K562 (cell line): ENCODE data around the gene EPN2. TPM values are rescaled to one million over a fixed set of nuclear protein-coding genes. Genes with fewer than 3 reads are reported as not detected.
A peak's percentile ranks its signal among the peaks of the same experiment; 100 is the strongest.

Experiments
- ATAC-seq: fragments of 200-7000 bp; cut with Tn5 transposase; 3 replicates; pipeline ENCODE4 v1.9.1; 2020; ENCODE audit warnings: moderate library complexity
- BruUV-seq: library from RNA; stranded (reverse); fragments of 400-500 nt; replicated peaks from 2 replicates; lab custom pipeline; 2021; lab: Mats Ljungman, UMichigan
- CTCF ChIA-PET: fragments of 300-600 bp; formaldehyde crosslinking; extraction: SDS; loops from one replicate; lab custom pipeline; 2021; ENCODE audit warnings: low intra/inter-chr PET ratio; lab: Yijun Ruan, JAX
- POLR2A ChIA-PET: fragments of 300-600, 350-650 bp; sonication (Branson Sonifier 250); formaldehyde crosslinking; extraction: SDS; loops from one replicate; lab custom pipeline; 2021; ENCODE audit warnings: antibody characterized with exemption, inconsistent platforms; lab: Yijun Ruan, JAX
- DNase-seq, 4 experiments: peaks; one replicate each; pipeline versions ENCODE4 v3.0.0 to v3.0.0-alpha.2; 2011 to 2018; ENCODE audit warnings: low spot score in 3 of 4, mixed read lengths in 3 of 4; ENCODE audit errors: extremely low read depth in 1 of 4
- FAIRE-seq: peaks from 2 replicates; lab custom pipeline; 2011; peaks lifted over from hg19 to GRCh38; lab: Jason Lieb, UNC
- H2AFZ ChIP-seq: 2 replicates; pipeline ENCODE4 v1.6.0; 2011; ENCODE audit warnings: low read depth, low read length, control low read depth, inconsistent platforms
- H3K27ac ChIP-seq: fragments of 200-600 bp; 3 replicates; pipeline ENCODE4 v1.8.0; 2011; ENCODE audit warnings: low read depth, mild to moderate bottlenecking, control low read depth, inconsistent platforms, low read length, moderate library complexity, mixed read lengths; ENCODE audit errors: extremely low read depth
- H3K27me3 ChIP-seq, 2 experiments: fragments of 300-600 bp in 1 of 2; 2 replicates in 1 of 2; 3 replicates in 1 of 2; pipeline versions ENCODE4 v1.6.0 to v1.8.0; 2011; ENCODE audit warnings: inconsistent platforms in 2 of 2, low read length in 2 of 2, mild to moderate bottlenecking in 1 of 2, mixed read lengths in 1 of 2, moderate library complexity in 1 of 2; ENCODE audit not compliant: control insufficient read depth in 2 of 2, insufficient read depth in 2 of 2
- H3K36me3 ChIP-seq: fragments of 300-600 bp; 3 replicates; pipeline ENCODE4 v1.8.0; 2011; ENCODE audit warnings: mild to moderate bottlenecking, low read length, inconsistent platforms; ENCODE audit not compliant: control insufficient read depth, insufficient read depth
- H3K4me1 ChIP-seq, 2 experiments: fragments of 200-600 bp in 1 of 2; replicated peaks in 1 of 2; 2 replicates in 1 of 2; 3 replicates in 1 of 2; pipeline versions ENCODE4 v1.5.1 to v1.8.0; 2011; ENCODE audit warnings: inconsistent platforms in 2 of 2, low read length in 2 of 2, mild to moderate bottlenecking in 1 of 2, mixed read lengths in 1 of 2, moderate library complexity in 1 of 2; ENCODE audit not compliant: control insufficient read depth in 2 of 2, insufficient read depth in 2 of 2
- H3K4me2 ChIP-seq: 2 replicates; pipeline ENCODE4 v1.6.1; 2011; ENCODE audit warnings: low read length, control low read depth, inconsistent platforms, mixed read lengths; ENCODE audit not compliant: insufficient read depth
- H3K4me3 ChIP-seq: fragments of 200-600 bp; sonication (generic), shearing (Covaris generic); 2 replicates; pipeline ENCODE4 v1.5.1; 2016; ENCODE audit warnings: control low read depth, inconsistent platforms
- H3K79me2 ChIP-seq: fragments of 200-600 bp; 3 replicates; pipeline ENCODE4 v1.8.0; 2011; ENCODE audit warnings: low read length, inconsistent platforms; ENCODE audit not compliant: control insufficient read depth, insufficient read depth
- H3K9ac ChIP-seq, 2 experiments: 2 replicates each; pipeline versions ENCODE4 v1.6.0 to v1.6.1; 2011; ENCODE audit warnings: low read depth in 2 of 2, low read length in 2 of 2, control low read depth in 1 of 2, inconsistent platforms in 1 of 2, mild to moderate bottlenecking in 1 of 2, mixed read lengths in 1 of 2; ENCODE audit not compliant: insufficient read depth in 1 of 2
- H3K9me1 ChIP-seq: one replicate; pipeline ENCODE4 v1.6.0; 2011; ENCODE audit warnings: inconsistent platforms, mild to moderate bottlenecking, low read length, moderate library complexity; ENCODE audit not compliant: control insufficient read depth, insufficient read depth
- H3K9me3 ChIP-seq: replicated peaks from 2 replicates; pipeline ENCODE4 v1.5.1; 2011; ENCODE audit warnings: low read depth, low read length, inconsistent platforms; ENCODE audit not compliant: control insufficient read depth, insufficient read depth
- H4K20me1 ChIP-seq: replicated peaks from 2 replicates; pipeline ENCODE4 v1.6.1; 2011; ENCODE audit warnings: low read length, inconsistent platforms, mixed read lengths; ENCODE audit not compliant: control insufficient read depth, insufficient read depth
- GATAD2A ChIP-seq: fragments of 450-650 bp; IDR thresholded peaks from 2 replicates; pipeline ENCODE4 v1.6.1; 2017
- RAD51 ChIP-seq: fragments of 450-650 bp; IDR thresholded peaks from 2 replicates; pipeline ENCODE4 v1.7.1; 2016; ENCODE audit warnings: low read depth, mild to moderate bottlenecking, borderline replicate concordance
- RHOXF2B ChIP-seq: fragments of 250-450 bp; sonication (Bioruptor Pico); conservative IDR thresholded peaks from 2 replicates; pipeline ENCODE4 v1.5.1; 2021
- USF1 ChIP-seq: sonication (generic); formaldehyde crosslinking; IDR thresholded peaks from 2 replicates; pipeline ENCODE4 v1.9.0; 2022; ENCODE audit warnings: mild to moderate bottlenecking, missing genetic modification reagents
- WGBS: fragments of 100-300 bp; shearing (Covaris generic); methylation state at CpG from one replicate; pipeline ENCODE4 v1.1.6; 2016; ENCODE audit warnings: low coverage, mixed read lengths; ENCODE audit not compliant: insufficient coverage; ENCODE audit errors: missing lambda C conversion rate; 5-methylcytosine and 5-hydroxymethylcytosine counted together
- in situ Hi-C: fragments of 300-500 bp; cut with MboI; formaldehyde crosslinking; loops from 4 replicates; pipeline ENCODE4 v1.15.0; 2018; ENCODE audit warnings: inconsistent platforms, mixed read lengths
- intact Hi-C: fragments of 100-400 bp; cut with micrococcal nuclease; formaldehyde crosslinking; loops from 2 replicates; pipeline ENCODE4 v1.14.2; 2022
- polyA plus RNA-seq, 8 experiments: library from polyadenylated mRNA; depleted of rRNA in 4 of 8; stranded (reverse) in 5 of 8; unstranded in 3 of 8; fragments of >200 nt; fragmentation: Nextera tagmentation in 2 of 8; fragmentation: Illumina TruSeq in 1 of 8; extraction: Ambion mirVana in 2 of 8; extraction: Trizol in 1 of 8; gene quantifications; 2 replicates each; pipeline versions ENCODE4 v1.2.1 to v1.2.3, GENCODE V29; 2011 to 2014; ENCODE audit warnings: inconsistent platforms in 1 of 8, missing spikeins in 1 of 8
- total RNA-seq, 7 experiments: library from RNA; depleted of rRNA in 6 of 7; stranded (reverse); fragments of >200 nt in 6 of 7; fragmentation: Illumina TruSeq in 2 of 7; extraction: Trizol in 2 of 7; gene quantifications; 2 replicates each; pipeline versions ENCODE4 v1.2.1 to v1.2.3, GENCODE V29; 2011 to 2021; ENCODE audit warnings: low replicate concordance in 1 of 7

EPN2 gene
- total and polyA plus RNA-seq, 9 of the 15 experiments (the other 6 are each of a cell fraction or from before 2014, with no cell fraction given) = 1.0 to 12.9 (median 8.9) TPM

DNA sequence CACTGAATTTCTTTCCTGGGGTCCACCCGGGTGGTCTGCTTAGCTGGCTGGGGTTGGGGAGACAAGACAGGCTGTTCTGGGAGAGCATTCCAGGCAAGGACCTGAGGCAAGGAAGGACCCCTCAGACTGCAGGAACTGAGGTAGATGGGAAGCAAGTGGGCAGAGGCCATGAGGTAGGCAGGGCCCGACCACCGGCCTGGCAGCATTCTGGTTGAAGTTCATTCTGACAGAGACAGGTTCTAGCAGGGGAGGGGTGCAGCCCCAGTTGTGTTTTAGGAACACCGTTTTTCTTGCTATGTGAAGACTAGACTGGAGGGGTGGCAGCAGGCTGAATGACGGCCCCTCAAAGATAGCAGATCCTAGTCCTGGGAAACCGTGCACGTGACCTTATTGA, 107.9 kb downstream of the EPN2 start:
- 75% methylated on average over 6 of the region's 7 CpGs for WGBS
- in situ Hi-C loops = no loop called here
- BruUV-seq = no TSS peak

GRCh38 chr17:19345486-19346350, 108.6 kb downstream of the EPN2 start:
- FAIRE-seq = no peak
- no peak for ATAC-seq
- in situ Hi-C loops = no loop called here
- peak overlapping the region; percentile 79; the same call in 1 of the 3 replicates for H3K27ac ChIP-seq
- intact Hi-C loops = no loop called here
- TF ChIP-seq GATAD2A (no peak), USF1 (CRISPR knock-in tag) (peak; percentile 43; the same call in 1 of the 2 replicates)
- BruUV-seq = no TSS peak
- DNase-seq = no peak
- WGBS = 77% methylated on average over 11 of the region's 13 CpGs
- peak overlapping the region; percentile 38 to 84; a peak in 3 of 4 replicates for H3K9ac ChIP-seq
- no peaks in the 10 kb centered on the region; the same call in 1 of the 2 replicates for H4K20me1 ChIP-seq
- POLR2A ChIA-PET = no interaction called here
- H2AFZ ChIP-seq = no peak overlapping the region
- no peaks in the 10 kb centered on the region for H3K9me3 ChIP-seq
- no peaks in the 10 kb centered on the region for H3K9me1 ChIP-seq
- no peak overlapping the region for H3K4me2 ChIP-seq
- H3K4me3 ChIP-seq = no peak overlapping the region
- H3K4me1 ChIP-seq = peaks cover 22 to 47% of the 10 kb centered on the region in 2 experiments
- no peaks in the 10 kb centered on the region for H3K79me2 ChIP-seq
- H3K36me3 ChIP-seq = no peaks in the 10 kb centered on the region
- CTCF ChIA-PET = no interaction called here
- no peaks in the 10 kb centered on the region for H3K27me3 ChIP-seq

More for the DNA sequence above, 107.9 kb downstream of the EPN2 start:
- H4K20me1 ChIP-seq = no peaks in the 10 kb centered on the region; the same call in 1 of the 2 replicates
- H3K27me3 ChIP-seq = no peaks in the 10 kb centered on the region
- H3K9me3 ChIP-seq = no peaks in the 10 kb centered on the region
- no peaks in the 10 kb centered on the region for H3K9me1 ChIP-seq
- ChIA-PET CTCF (no interaction called here), POLR2A (no interaction called here)
- DNase-seq = no peak
- FAIRE-seq = no peak
- H3K4me2 ChIP-seq = no peak overlapping the region
- H3K27ac ChIP-seq = no peak overlapping the region
- peak; percentile 19; the same call in 1 of the 2 replicates for TF ChIP-seq RAD51
- TF ChIP-seq RHOXF2B (CRISPR knock-in tag) = no peak
- H3K79me2 ChIP-seq = no peaks in the 10 kb centered on the region
- intact Hi-C loops = no loop called here
- H3K9ac ChIP-seq = 0 out of 4 replicates have a peak overlapping the region, but pooled peaks of 1 of the 2 experiments have one; percentile 45
- H3K36me3 ChIP-seq = no peaks in the 10 kb centered on the region
- H2AFZ ChIP-seq = no peak overlapping the region
- no peak overlapping the region for H3K4me3 ChIP-seq
- ATAC-seq = no peak
- peaks cover 22 to 47% of the 10 kb centered on the region in 2 experiments for H3K4me1 ChIP-seq
